OCI-LY3 (cell line): ENCODE measurements around the gene FBLIM1.

Experiments
- H2AFZ ChIP-seq: fragments of 200-600, 300-600 bp; shearing (Covaris generic); 2 replicates; pipeline ENCODE4 v1.6.0; 2014; ENCODE audit warnings: antibody characterized with exemption, low read depth, low read length
- H3K27ac ChIP-seq: fragments of 200-600, 300-600 bp; sonication (generic); 2 replicates; pipeline ENCODE4 v1.5.1; 2014; ENCODE audit warnings: mild to moderate bottlenecking, low read length, moderate library complexity, mixed read lengths
- H3K27me3 ChIP-seq: fragments of 200-600, 300-600 bp; sonication (generic); 2 replicates; pipeline ENCODE4 v1.6.1; 2014; ENCODE audit warnings: low read depth, low read length, mixed read lengths
- H3K36me3 ChIP-seq: fragments of 200-600, 300-600 bp; sonication (generic); replicated peaks from 2 replicates; pipeline ENCODE3; 2014; ENCODE audit warnings: low read depth, low read length, mixed read lengths
- H3K4me1 ChIP-seq: fragments of 300-600, 200-600 bp; sonication (generic); 2 replicates; pipeline ENCODE4 v1.6.1; 2014; ENCODE audit warnings: low read length, mixed read lengths
- H3K4me2 ChIP-seq: fragments of 200-600, 300-600 bp; sonication (generic); 2 replicates; pipeline ENCODE4 v1.6.1; 2014; ENCODE audit warnings: low read length, mixed read lengths
- H3K4me3 ChIP-seq: fragments of 300-600, 200-600 bp; sonication (generic); 2 replicates; pipeline ENCODE4 v1.5.1; 2014; ENCODE audit warnings: antibody characterized with exemption, mild to moderate bottlenecking, low read length, moderate library complexity
- H3K79me2 ChIP-seq: fragments of 300-600, 200-600 bp; shearing (Covaris generic); 2 replicates; pipeline ENCODE4 v1.6.1; 2014; ENCODE audit warnings: mild to moderate bottlenecking, low read length, mixed read lengths
- H3K9ac ChIP-seq: fragments of 300-600, 200-600 bp; shearing (Covaris generic); 2 replicates; pipeline ENCODE4 v1.6.0; 2014; ENCODE audit warnings: mild to moderate bottlenecking, low read length, moderate library complexity
- H3K9me3 ChIP-seq: fragments of 200-600, 300-600 bp; shearing (Covaris generic); 2 replicates; pipeline ENCODE4 v1.6.1; 2014; ENCODE audit warnings: low read length, mixed read lengths; ENCODE audit not compliant: insufficient read depth
- H4K20me1 ChIP-seq: fragments of 200-600, 300-600 bp; sonication (generic); 2 replicates; pipeline ENCODE4 v1.6.1; 2016; ENCODE audit warnings: low read length, mixed read lengths; ENCODE audit not compliant: insufficient read depth
- CTCF ChIP-seq: fragments of 200-600, 300-600 bp; sonication (generic); IDR thresholded peaks from 2 replicates; pipeline ENCODE4 v1.5.1; 2014; ENCODE audit warnings: antibody characterized with exemption, low read length, low read depth
- EZH2phosphoT487 ChIP-seq: fragments of 200-600 bp; shearing (Covaris generic); IDR thresholded peaks from 2 replicates; pipeline ENCODE4 v1.6.1; 2018; ENCODE audit warnings: antibody characterized with exemption, mixed run types, low read depth

Gene FBLIM1

DNA sequence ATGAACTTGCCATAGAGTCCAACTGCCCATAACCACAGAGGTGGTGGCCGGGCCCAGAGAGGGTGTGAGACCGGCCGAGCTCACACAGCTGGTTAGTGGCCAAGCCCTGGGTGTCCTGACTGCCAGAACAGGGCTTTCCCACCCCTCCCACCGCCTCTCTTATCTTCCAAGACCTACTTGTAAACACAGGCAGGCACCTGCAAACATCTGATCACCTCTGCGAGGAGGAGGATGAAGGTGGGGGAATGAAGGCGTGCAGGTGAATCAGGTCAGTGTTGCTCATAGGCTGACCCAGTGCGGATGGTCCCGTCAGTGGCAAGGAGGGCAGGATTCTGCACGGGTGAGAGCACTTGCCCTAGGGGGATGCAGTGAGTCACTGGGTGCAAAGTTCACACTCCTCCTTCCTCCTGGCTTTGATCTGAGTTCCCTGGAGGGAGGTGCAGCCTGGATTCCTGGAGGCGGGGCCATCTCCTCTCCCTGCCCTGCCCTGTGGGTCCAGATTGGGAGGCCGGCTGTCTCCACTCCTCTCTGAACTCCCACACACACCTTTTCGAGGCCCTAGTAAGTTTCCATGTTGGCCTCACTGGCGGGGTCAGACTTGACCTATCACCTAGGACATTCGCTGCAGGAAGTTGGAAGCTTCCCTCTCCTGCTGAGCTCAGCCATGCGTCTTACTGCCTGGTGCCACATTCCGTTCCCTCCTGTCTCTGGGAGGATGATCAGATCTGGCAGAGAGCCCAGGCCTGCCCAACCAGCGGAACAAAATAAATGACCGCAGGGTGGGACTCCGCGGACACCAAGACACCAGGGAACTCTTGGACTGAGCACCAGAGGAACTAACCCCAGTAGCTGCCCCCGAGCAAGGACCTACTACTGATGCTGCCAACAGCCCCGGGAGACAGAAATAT is 41.6 kb downstream of the FBLIM1 start:
- Histone ChIP-seq H3K4me2 (no peak overlapping the region), H3K9me3 (no peaks in the 10 kb centered on the region), H3K4me3 (no peak overlapping the region), H2AFZ (no peak overlapping the region), H3K27me3 (no peaks in the 10 kb centered on the region), H3K4me1 (peaks cover 5% of the 10 kb centered on the region), H3K36me3 (no peaks in the 10 kb centered on the region), H3K27ac (no peak overlapping the region), H4K20me1 (no peaks in the 10 kb centered on the region), H3K9ac (no peak overlapping the region), H3K79me2 (no peaks in the 10 kb centered on the region)
- TF ChIP-seq EZH2phosphoT487 (no peak), CTCF (no peak)

- Histone ChIP-seq H3K27ac (no peak overlapping the region), H3K4me3 (no peak overlapping the region), H3K4me2 (no peak overlapping the region), H2AFZ (no peak overlapping the region), H3K79me2 (no peaks in the 10 kb centered on the region), H3K4me1 (peaks cover 5% of the 10 kb centered on the region), H3K27me3 (no peaks in the 10 kb centered on the region), H4K20me1 (no peaks in the 10 kb centered on the region), H3K9ac (no peak overlapping the region), H3K9me3 (no peaks in the 10 kb centered on the region), H3K36me3 (no peaks in the 10 kb centered on the region)
- no peak for TF ChIP-seq EZH2phosphoT487
- TF ChIP-seq CTCF: no peak
Measured at GRCh38 chr1:15802234-15802965, 43.8 kb downstream of the FBLIM1 start.

GRCh38 chr1:15803380-15803779 is 44.8 kb downstream of the FBLIM1 start:
- H3K36me3 ChIP-seq: no peaks in the 10 kb centered on the region
- H3K9ac ChIP-seq: no peak overlapping the region
- H3K27me3 ChIP-seq: no peaks in the 10 kb centered on the region
- TF ChIP-seq CTCF (peak; percentile 49), EZH2phosphoT487 (no peak)
- H3K79me2 ChIP-seq: no peaks in the 10 kb centered on the region
- no peaks in the 10 kb centered on the region for H4K20me1 ChIP-seq
- no peaks in the 10 kb centered on the region for H3K9me3 ChIP-seq
- no peak overlapping the region for H2AFZ ChIP-seq
- peak overlapping the region; percentile 18; the same call in 1 of the 2 replicates for H3K4me2 ChIP-seq
- H3K4me3 ChIP-seq: no peak overlapping the region
- H3K27ac ChIP-seq: no peak overlapping the region
- H3K4me1 ChIP-seq: peaks cover 5% of the 10 kb centered on the region

DNA sequence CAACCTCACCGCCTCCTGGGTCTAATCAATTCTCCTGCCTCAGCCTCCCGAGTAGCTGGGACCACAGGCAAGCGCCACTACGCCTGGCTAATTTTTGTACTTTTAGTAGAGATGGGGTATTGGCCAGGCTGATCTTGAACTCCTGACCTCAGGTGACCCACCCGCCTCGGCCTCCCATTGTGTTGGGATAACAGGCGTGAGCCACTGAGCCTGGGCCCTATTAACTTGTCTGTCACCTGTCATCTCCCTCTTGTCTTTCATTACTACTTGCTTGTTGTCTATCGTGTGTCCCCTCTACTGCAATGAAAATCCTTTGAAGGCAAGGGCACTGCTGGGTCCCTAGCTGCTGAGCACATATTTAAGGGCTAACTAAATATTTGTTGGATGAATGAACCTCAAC is 45.5 kb downstream of the FBLIM1 start:
- H3K4me2 ChIP-seq: no peak overlapping the region
- H3K9me3 ChIP-seq: no peaks in the 10 kb centered on the region

More for the DNA sequence above, 45.5 kb downstream of the FBLIM1 start:
- H2AFZ ChIP-seq: no peak overlapping the region
- no peaks in the 10 kb centered on the region for H3K79me2 ChIP-seq
- H3K9ac ChIP-seq: no peak overlapping the region
- H3K4me1 ChIP-seq: peaks cover 3% of the 10 kb centered on the region
- no peak overlapping the region for H3K27ac ChIP-seq
- no peaks in the 10 kb centered on the region for H3K27me3 ChIP-seq
- H4K20me1 ChIP-seq: no peaks in the 10 kb centered on the region
- TF ChIP-seq CTCF (no peak), EZH2phosphoT487 (no peak)
- H3K4me3 ChIP-seq: no peak overlapping the region
- H3K36me3 ChIP-seq: no peaks in the 10 kb centered on the region
